H1 (cell line): Measurements from ENCODE around the gene MMP21. TPM values are rescaled to one million over a fixed set of nuclear protein-coding genes. Genes with fewer than 3 reads are reported as not detected.

Experiments
- ASH2L ChIP-seq: fragments of 200-600, 300-600 bp; sonication (generic); IDR thresholded peaks from one replicate; pipeline ENCODE4 v1.7.1; 2017; ENCODE audit warnings: low read length
- BACH1 ChIP-seq: IDR thresholded peaks from 2 replicates; pipeline ENCODE4 v1.6.1; 2012; ENCODE audit warnings: low read length, improper control_type of control experiment
- polyA plus RNA-seq, 7 experiments: library from polyadenylated mRNA; depleted of rRNA in 3 of 7; stranded (reverse) in 5 of 7; unstranded in 2 of 7; fragments of >200 nt in 5 of 7; fragments of 200-250 nt in 2 of 7; gene quantifications; 1 replicate in 5 of 7; 2 replicates in 1 of 7; 4 replicates in 1 of 7; pipeline versions ENCODE4 v1.2.1 to v1.2.3, GENCODE V29; 2011 to 2013; ENCODE audit warnings: missing spikeins in 2 of 7, mixed read lengths in 2 of 7
- total RNA-seq: library from RNA; stranded (reverse); fragmentation: NEBNext Ultra II Directional; extraction: Animal tissue kit (Norgen Biotek cat#: 25700); gene quantifications from 2 replicates; pipeline ENCODE4 v1.2.1, GENCODE V29; 2021
- TF ChIP-seq, protein P1 (sequence below): fragments of 300-600 bp; sonication (generic); IDR thresholded peaks from 2 replicates; pipeline ENCODE4 v1.7.1; 2012; ENCODE audit warnings: low read length, moderate library complexity, mild to moderate bottlenecking, inconsistent platforms; ENCODE audit not compliant: insufficient replicate concordance

The MMP21 gene
- total and polyA plus RNA-seq, 2 of the 8 experiments (the other 6 are each of a cell fraction or from before 2014, with no cell fraction given), result not detected

DNA sequence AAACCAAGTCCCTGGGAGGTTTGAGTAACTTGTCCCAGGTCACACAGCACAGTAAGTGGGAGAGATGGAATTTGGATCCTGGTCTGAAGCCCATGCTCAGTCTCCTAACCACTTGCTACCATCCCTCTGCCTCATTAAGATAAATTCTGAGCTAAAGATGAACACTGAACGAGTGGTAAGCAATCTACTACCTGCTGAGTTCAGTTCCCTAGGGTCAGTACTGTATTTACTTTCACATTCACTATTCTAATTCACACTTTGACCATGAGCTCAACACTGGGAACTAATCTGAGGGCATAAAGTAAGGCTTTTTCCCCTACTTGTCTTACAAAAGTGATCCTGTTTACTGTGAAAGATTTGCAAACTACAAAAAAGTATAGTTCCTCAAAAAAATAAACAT lies 45.1 kb upstream of the MMP21 start (continued):
- TF ChIP-seq, protein P1, sequence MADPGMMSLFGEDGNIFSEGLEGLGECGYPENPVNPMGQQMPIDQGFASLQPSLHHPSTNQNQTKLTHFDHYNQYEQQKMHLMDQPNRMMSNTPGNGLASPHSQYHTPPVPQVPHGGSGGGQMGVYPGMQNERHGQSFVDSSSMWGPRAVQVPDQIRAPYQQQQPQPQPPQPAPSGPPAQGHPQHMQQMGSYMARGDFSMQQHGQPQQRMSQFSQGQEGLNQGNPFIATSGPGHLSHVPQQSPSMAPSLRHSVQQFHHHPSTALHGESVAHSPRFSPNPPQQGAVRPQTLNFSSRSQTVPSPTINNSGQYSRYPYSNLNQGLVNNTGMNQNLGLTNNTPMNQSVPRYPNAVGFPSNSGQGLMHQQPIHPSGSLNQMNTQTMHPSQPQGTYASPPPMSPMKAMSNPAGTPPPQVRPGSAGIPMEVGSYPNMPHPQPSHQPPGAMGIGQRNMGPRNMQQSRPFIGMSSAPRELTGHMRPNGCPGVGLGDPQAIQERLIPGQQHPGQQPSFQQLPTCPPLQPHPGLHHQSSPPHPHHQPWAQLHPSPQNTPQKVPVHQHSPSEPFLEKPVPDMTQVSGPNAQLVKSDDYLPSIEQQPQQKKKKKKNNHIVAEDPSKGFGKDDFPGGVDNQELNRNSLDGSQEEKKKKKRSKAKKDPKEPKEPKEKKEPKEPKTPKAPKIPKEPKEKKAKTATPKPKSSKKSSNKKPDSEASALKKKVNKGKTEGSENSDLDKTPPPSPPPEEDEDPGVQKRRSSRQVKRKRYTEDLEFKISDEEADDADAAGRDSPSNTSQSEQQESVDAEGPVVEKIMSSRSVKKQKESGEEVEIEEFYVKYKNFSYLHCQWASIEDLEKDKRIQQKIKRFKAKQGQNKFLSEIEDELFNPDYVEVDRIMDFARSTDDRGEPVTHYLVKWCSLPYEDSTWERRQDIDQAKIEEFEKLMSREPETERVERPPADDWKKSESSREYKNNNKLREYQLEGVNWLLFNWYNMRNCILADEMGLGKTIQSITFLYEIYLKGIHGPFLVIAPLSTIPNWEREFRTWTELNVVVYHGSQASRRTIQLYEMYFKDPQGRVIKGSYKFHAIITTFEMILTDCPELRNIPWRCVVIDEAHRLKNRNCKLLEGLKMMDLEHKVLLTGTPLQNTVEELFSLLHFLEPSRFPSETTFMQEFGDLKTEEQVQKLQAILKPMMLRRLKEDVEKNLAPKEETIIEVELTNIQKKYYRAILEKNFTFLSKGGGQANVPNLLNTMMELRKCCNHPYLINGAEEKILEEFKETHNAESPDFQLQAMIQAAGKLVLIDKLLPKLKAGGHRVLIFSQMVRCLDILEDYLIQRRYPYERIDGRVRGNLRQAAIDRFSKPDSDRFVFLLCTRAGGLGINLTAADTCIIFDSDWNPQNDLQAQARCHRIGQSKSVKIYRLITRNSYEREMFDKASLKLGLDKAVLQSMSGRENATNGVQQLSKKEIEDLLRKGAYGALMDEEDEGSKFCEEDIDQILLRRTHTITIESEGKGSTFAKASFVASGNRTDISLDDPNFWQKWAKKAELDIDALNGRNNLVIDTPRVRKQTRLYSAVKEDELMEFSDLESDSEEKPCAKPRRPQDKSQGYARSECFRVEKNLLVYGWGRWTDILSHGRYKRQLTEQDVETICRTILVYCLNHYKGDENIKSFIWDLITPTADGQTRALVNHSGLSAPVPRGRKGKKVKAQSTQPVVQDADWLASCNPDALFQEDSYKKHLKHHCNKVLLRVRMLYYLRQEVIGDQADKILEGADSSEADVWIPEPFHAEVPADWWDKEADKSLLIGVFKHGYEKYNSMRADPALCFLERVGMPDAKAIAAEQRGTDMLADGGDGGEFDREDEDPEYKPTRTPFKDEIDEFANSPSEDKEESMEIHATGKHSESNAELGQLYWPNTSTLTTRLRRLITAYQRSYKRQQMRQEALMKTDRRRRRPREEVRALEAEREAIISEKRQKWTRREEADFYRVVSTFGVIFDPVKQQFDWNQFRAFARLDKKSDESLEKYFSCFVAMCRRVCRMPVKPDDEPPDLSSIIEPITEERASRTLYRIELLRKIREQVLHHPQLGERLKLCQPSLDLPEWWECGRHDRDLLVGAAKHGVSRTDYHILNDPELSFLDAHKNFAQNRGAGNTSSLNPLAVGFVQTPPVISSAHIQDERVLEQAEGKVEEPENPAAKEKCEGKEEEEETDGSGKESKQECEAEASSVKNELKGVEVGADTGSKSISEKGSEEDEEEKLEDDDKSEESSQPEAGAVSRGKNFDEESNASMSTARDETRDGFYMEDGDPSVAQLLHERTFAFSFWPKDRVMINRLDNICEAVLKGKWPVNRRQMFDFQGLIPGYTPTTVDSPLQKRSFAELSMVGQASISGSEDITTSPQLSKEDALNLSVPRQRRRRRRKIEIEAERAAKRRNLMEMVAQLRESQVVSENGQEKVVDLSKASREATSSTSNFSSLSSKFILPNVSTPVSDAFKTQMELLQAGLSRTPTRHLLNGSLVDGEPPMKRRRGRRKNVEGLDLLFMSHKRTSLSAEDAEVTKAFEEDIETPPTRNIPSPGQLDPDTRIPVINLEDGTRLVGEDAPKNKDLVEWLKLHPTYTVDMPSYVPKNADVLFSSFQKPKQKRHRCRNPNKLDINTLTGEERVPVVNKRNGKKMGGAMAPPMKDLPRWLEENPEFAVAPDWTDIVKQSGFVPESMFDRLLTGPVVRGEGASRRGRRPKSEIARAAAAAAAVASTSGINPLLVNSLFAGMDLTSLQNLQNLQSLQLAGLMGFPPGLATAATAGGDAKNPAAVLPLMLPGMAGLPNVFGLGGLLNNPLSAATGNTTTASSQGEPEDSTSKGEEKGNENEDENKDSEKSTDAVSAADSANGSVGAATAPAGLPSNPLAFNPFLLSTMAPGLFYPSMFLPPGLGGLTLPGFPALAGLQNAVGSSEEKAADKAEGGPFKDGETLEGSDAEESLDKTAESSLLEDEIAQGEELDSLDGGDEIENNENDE, result no peak
- TF ChIP-seq ASH2L (no peak), BACH1 (no peak)
